ENCODE results near the gene MAP3K14.
A peak's percentile ranks its signal among the peaks of the same experiment; 100 is the strongest.

Gene MAP3K14

GRCh38 chr17:45289301-45290268 is 27.2 kb downstream of the MAP3K14 start:
- no peak overlapping the region for H3K4me3 ChIP-seq (ENCODE audit: low read depth, low read length)
- H3K27me3 ChIP-seq = no peaks in the 10 kb centered on the region
- DNase-seq = no peak
- peaks cover 26% of the 10 kb centered on the region for H3K36me3 ChIP-seq
- H3K9me3 ChIP-seq = no peaks in the 10 kb centered on the region
- peaks cover 66% of the 10 kb centered on the region for H3K4me1 ChIP-seq
- no peak for TF ChIP-seq CTCF (IDR thresholded peaks at IDR 0.05; ENCODE audit: low read depth, low read length)

GRCh38 chr17:45288825-45289224 is 28.0 kb downstream of the MAP3K14 start:
- DNase-seq = no peak
- H3K4me1 ChIP-seq = peaks cover 58% of the 10 kb centered on the region
- no peaks in the 10 kb centered on the region for H3K9me3 ChIP-seq
- peaks cover 30% of the 10 kb centered on the region for H3K36me3 ChIP-seq
- no peak for TF ChIP-seq CTCF (IDR thresholded peaks at IDR 0.05; ENCODE audit: low read depth, low read length)
- no peaks in the 10 kb centered on the region for H3K27me3 ChIP-seq
- H3K4me3 ChIP-seq (ENCODE audit: low read depth, low read length) = no peak overlapping the region

- DNase-seq = peak; percentile 87
- Histone ChIP-seq H3K36me3 (peaks cover 38% of the 10 kb centered on the region), H3K9me3 (no peaks in the 10 kb centered on the region)
Observed at GRCh38 chr17:45287526-45288500, 29.0 kb downstream of the MAP3K14 start.

GRCh38 chr17:45286286-45286685 is 30.5 kb downstream of the MAP3K14 start:
- Histone ChIP-seq H3K27me3 (no peaks in the 10 kb centered on the region), H3K36me3 (peaks cover 42% of the 10 kb centered on the region), H3K9me3 (no peaks in the 10 kb centered on the region), H3K4me1 (peaks cover 45% of the 10 kb centered on the region), H3K4me3 (ENCODE audit: low read depth, low read length) (no peak overlapping the region)
- TF ChIP-seq CTCF (IDR thresholded peaks at IDR 0.05; ENCODE audit: low read depth, low read length) = no peak
- no peak for DNase-seq

More at GRCh38 chr17:45287526-45288500, 29.0 kb downstream of the MAP3K14 start:
- Histone ChIP-seq H3K4me3 (ENCODE audit: low read depth, low read length) (no peak overlapping the region), H3K27me3 (no peaks in the 10 kb centered on the region), H3K4me1 (peaks cover 48% of the 10 kb centered on the region)
- TF ChIP-seq CTCF (IDR thresholded peaks at IDR 0.05; ENCODE audit: low read depth, low read length) = no peak

- H3K4me1 ChIP-seq = peaks cover 31% of the 10 kb centered on the region
- peaks cover 37% of the 10 kb centered on the region for H3K36me3 ChIP-seq
- peak; percentile 24 for TF ChIP-seq CTCF (IDR thresholded peaks at IDR 0.05; ENCODE audit: low read depth, low read length)
- H3K27me3 ChIP-seq = no peaks in the 10 kb centered on the region
- no peak for DNase-seq
- no peaks in the 10 kb centered on the region for H3K9me3 ChIP-seq
- no peak overlapping the region for H3K4me3 ChIP-seq (ENCODE audit: low read depth, low read length)
Observed at GRCh38 chr17:45284176-45285140, 32.4 kb downstream of the MAP3K14 start.

Measured in BE2C (cell line).